Duodenal mucosa (tissue), 2 donors: ENCODE results near the gene KCNQ4.

Source experiments
- H3K27ac ChIP-seq: one replicate; pipeline ENCODE4 v1.7.0; 2013; ENCODE audit warnings: low read depth, low read length
- H3K27me3 ChIP-seq, 2 donors: one replicate each; pipeline ENCODE4 v1.7.0; 2013; ENCODE audit warnings: low read length in 2 of 2, control low read depth in 1 of 2; ENCODE audit not compliant: insufficient read depth in 2 of 2, control insufficient read depth in 1 of 2
- H3K36me3 ChIP-seq, 2 donors: one replicate each; pipeline ENCODE4 v1.7.0; 2013; ENCODE audit warnings: low read length in 2 of 2, control low read depth in 1 of 2; ENCODE audit not compliant: insufficient read depth in 2 of 2, control insufficient read depth in 1 of 2
- H3K4me1 ChIP-seq, 2 donors: one replicate each; pipeline ENCODE4 v1.7.0; 2013; ENCODE audit warnings: low read length in 2 of 2, control low read depth in 1 of 2; ENCODE audit not compliant: insufficient read depth in 2 of 2, control insufficient read depth in 1 of 2
- H3K4me3 ChIP-seq, 2 donors: one replicate each; pipeline ENCODE4 v1.7.0; 2013; ENCODE audit warnings: low read length in 2 of 2, low read depth in 1 of 2
- H3K9ac ChIP-seq, 2 donors: one replicate each; pipeline ENCODE4 v1.7.0; 2013; ENCODE audit warnings: low read length in 2 of 2, low read depth in 1 of 2
- H3K9me3 ChIP-seq, 2 donors: one replicate each; pipeline ENCODE4 v1.7.0; 2013; ENCODE audit warnings: low read length in 2 of 2, control low read depth in 1 of 2; ENCODE audit not compliant: control insufficient read depth in 1 of 2

The KCNQ4 gene

DNA sequence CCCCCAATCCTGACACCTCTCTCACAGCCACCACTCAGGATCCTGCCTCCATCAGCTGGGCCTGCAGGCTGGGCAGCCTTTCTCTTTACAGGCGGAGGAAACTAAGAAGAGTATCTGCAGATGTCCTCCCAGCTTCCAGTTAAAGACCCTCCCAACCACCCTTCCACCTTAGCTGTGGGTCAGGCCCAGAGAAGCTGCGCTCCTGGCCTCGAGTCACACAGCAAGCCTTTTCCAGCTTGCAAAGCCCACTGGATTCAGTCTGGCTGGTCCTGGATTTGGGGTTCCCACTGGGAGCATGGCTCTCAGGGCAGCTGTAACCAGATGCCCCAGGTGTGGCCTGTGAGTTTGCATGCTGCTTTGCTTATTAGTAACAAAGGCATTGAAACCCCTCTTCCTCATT is 19.9 kb downstream of the KCNQ4 start:
- H3K27me3 ChIP-seq = no peaks in the 10 kb centered on the region
- no peak overlapping the region for H3K9ac ChIP-seq
- H3K9me3 ChIP-seq = no peaks in the 10 kb centered on the region
- peaks cover 18 to 24% of the 10 kb centered on the region in 2 donors for H3K4me1 ChIP-seq
- H3K36me3 ChIP-seq = no peaks in the 10 kb centered on the region
- H3K27ac ChIP-seq = no peak overlapping the region
- no peak overlapping the region for H3K4me3 ChIP-seq

DNA sequence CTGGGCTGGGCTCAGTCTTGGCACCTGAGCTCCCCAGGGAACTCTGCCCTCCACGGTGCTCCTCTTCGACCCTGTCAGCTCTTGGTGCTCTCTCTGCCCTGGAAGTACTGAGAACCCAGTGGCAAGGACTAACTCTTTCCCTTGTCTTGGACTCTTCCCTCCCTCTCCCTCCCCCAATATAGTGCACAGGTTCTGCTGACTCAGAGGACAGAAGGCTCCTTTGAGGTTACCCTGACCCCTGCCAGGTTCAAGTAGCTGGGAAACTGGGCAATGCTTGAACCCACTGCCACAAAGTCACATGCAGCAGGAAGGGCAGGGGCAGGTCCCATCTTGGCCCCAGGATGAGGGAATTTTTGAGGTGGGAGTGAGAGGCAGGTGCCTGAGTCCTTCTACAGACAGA is 20.3 kb downstream of the KCNQ4 start:
- H3K27ac ChIP-seq = no peak overlapping the region
- no peaks in the 10 kb centered on the region for H3K36me3 ChIP-seq
- peaks cover 18 to 24% of the 10 kb centered on the region in 2 donors for H3K4me1 ChIP-seq

DNA sequence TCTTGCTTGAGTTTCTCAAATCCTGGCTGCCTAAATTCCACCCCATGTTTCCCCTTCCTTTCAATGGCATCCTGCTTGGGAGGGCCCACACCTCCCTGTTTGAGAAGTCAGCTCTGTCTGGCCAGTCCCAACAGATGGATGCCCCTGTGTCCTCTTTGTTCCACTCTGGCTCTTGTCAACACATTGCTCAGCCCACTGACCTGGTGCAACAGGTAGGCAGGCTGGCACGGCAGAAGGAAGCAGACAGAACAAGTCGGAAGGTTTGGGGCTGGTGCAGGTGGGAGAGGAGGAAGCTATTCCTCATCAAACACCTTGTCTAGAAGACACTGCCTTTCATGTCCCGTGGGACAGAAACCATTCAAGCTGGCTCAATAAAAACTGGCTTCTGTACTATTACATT is 22.7 kb downstream of the KCNQ4 start:
- H3K36me3 ChIP-seq = no peaks in the 10 kb centered on the region
- H3K4me3 ChIP-seq = no peak overlapping the region
- no peaks in the 10 kb centered on the region for H3K27me3 ChIP-seq
- no peak overlapping the region for H3K9ac ChIP-seq
- H3K27ac ChIP-seq = no peak overlapping the region
- H3K9me3 ChIP-seq = no peaks in the 10 kb centered on the region
- H3K4me1 ChIP-seq = peaks cover 9 to 16% of the 10 kb centered on the region in 2 donors

More for the DNA sequence above, 20.3 kb downstream of the KCNQ4 start:
- H3K4me3 ChIP-seq = no peak overlapping the region
- no peaks in the 10 kb centered on the region for H3K27me3 ChIP-seq
- H3K9me3 ChIP-seq = no peaks in the 10 kb centered on the region
- H3K9ac ChIP-seq = no peak overlapping the region

DNA sequence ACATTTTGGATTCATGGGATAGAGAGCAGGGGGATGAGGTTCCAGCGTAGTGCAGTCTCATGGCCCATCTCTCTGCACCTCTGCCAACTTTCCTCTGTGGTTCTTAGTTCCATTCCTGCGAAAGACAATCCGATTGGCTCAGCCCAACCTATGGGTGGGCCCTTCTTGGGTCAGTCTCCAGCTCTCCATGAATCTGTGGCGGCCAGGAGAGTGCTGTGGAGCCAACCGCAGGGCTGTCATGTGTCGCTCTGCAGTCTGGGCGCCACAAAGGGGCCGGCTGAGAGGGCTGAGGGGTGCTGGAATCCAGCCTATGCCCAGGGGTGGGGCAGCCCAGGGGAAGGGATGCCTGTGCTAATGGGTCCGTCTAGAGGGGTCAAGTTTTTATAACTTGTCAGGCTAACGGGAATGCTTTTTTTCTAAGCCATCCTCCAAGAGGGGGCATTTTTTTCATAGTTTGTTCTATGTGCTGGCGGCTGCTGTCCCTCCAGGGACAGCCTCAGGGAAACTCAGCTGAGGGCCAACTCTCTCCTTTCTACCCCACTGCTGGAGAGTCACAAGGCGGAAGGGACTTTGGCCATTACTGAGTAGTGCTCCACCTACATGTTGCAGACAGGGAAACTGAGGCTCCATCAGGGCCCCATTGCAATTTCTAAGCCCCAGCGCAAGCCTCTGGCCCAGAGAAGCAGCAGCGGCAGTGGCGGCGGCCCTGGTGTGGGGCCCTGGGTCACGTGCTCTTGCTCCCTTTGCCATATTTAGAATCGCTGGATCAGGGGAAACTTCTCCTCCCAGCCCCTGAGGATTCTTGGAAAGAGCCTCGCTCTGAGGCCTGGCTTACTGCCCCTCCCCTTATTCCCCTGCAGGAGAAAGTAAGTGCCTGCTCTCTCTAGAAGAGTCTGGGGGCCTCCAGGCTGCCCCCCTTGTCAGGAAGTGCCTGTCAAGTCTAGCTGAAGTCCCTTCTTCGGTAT is 23.4 kb downstream of the KCNQ4 start:
- Histone ChIP-seq H3K9me3 (no peaks in the 10 kb centered on the region), H3K36me3 (no peaks in the 10 kb centered on the region), H3K27me3 (no peaks in the 10 kb centered on the region), H3K9ac (no peak overlapping the region), H3K27ac (no peak overlapping the region), H3K4me3 (no peak overlapping the region), H3K4me1 (peaks cover 2 to 9% of the 10 kb centered on the region in 2 donors)

DNA sequence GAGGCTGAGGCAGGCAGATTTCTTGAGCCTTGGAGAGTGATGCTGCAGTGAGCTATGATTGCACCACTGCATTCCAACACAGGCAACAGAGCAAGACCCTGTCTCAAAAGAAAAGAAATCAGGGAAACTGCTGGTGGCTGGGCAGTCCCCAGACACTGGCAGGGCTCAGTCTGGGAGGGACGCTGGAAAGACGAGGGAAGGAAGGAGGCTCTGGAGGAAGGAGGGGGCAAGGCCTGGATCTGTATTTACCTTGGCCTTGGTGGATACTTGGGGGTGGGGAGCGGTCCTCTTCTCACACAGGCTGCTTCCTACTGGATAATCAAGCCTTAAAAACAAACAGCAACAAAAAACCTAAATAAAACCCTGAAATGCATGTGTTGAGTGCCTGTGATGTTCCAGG is 24.4 kb downstream of the KCNQ4 start:
- no peak overlapping the region for H3K9ac ChIP-seq
- H3K27me3 ChIP-seq = no peaks in the 10 kb centered on the region
- no peaks in the 10 kb centered on the region for H3K9me3 ChIP-seq
- H3K36me3 ChIP-seq = no peaks in the 10 kb centered on the region
- H3K27ac ChIP-seq = no peak overlapping the region
- H3K4me3 ChIP-seq = no peak overlapping the region
- peaks cover 0 to 8% of the 10 kb centered on the region in 2 donors for H3K4me1 ChIP-seq

DNA sequence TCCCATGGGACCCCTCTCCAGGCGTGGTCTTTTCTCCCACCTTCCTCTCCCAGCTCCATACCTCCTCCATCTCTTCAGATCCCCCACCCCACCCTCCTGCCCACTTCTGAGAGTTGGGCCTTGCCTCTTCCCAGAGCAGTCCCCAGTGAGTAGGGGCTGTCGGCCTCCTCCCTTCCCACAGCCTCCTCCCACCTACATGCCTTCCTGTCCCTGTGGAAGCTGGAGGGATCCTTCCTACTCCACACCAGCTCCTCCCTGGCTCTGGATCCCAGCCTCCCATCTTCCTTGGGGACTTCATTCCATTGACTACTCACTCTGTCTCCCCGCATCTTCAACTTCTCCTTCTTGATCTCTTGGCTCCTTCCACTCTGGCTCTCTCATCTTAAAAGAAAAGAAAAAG is 24.9 kb downstream of the KCNQ4 start:
- peaks cover 0 to 8% of the 10 kb centered on the region in 2 donors for H3K4me1 ChIP-seq
- no peak overlapping the region for H3K9ac ChIP-seq
- no peak overlapping the region for H3K27ac ChIP-seq
- no peaks in the 10 kb centered on the region for H3K27me3 ChIP-seq
- H3K9me3 ChIP-seq = no peaks in the 10 kb centered on the region
- H3K36me3 ChIP-seq = no peaks in the 10 kb centered on the region
- no peak overlapping the region for H3K4me3 ChIP-seq

DNA sequence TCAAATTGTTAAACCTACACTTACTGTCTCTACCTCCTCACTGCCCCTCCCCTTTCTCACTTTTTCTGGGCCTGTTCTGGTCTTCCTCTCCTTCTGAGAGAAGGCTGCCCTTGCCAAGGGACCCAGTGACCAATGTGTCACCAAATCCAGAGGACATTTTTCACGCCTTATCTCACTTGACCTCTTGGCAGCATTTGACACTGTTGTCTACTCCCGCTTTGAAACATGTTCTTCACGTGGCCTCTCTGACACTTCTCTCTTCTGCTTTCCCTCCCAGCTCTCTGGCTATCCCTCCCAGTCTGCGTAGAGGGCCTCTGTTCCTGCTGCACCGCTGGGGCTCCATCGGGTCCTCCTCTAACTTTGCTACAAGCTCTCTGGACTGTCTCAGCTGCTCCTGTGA is 25.3 kb downstream of the KCNQ4 start:
- Histone ChIP-seq H3K4me3 (no peak overlapping the region), H3K9ac (no peak overlapping the region), H3K4me1 (peaks cover 0 to 8% of the 10 kb centered on the region in 2 donors), H3K27me3 (no peaks in the 10 kb centered on the region), H3K27ac (no peak overlapping the region), H3K36me3 (no peaks in the 10 kb centered on the region), H3K9me3 (no peaks in the 10 kb centered on the region)

DNA sequence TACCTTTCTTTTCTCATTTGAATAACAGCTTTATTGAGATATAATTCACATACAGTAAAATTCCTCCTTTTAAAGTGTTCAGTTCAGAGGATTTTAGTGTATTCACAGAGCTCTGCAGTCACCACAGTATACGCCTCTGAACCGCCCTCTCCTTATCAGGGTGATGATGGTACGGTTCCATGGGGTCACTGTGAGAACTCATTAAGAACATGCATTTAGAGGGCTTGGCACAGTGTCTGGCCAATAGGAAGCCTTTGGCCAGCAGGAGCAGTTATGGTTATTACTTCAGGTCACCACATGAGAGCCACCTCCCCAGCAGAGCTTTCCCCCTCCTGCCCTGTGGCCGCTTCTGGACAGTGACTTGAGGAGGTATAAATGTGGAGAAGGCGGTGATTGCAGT is 27.3 kb downstream of the KCNQ4 start:
- Histone ChIP-seq H3K9me3 (no peaks in the 10 kb centered on the region), H3K27ac (no peak overlapping the region), H3K27me3 (no peaks in the 10 kb centered on the region), H3K4me3 (no peak overlapping the region), H3K9ac (no peak overlapping the region), H3K36me3 (no peaks in the 10 kb centered on the region), H3K4me1 (peaks cover 0 to 8% of the 10 kb centered on the region in 2 donors)

DNA sequence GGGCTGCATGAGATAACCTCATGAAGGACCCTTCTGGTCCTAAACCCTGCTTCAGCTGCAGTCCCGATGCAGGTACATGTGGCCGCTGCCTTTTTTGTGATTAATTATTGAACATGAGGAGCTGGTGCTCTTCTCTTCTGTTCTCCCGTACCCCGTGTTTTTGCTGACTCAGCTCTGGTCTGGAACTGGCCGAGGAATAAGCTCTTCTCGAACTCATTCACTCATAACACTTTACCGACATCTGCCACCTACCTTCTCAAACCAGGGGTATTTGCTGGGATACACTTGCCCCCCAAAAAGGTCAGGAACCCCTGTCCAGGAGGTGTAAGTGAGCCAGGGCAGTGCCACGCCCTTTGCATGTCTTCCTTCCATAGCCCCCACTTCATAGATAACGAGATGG is 31.8 kb downstream of the KCNQ4 start:
- no peak overlapping the region for H3K27ac ChIP-seq
- peaks cover 6 to 8% of the 10 kb centered on the region in 2 donors for H3K4me1 ChIP-seq
- H3K9ac ChIP-seq = no peak overlapping the region
- H3K4me3 ChIP-seq = no peak overlapping the region
- H3K36me3 ChIP-seq = no peaks in the 10 kb centered on the region
- H3K9me3 ChIP-seq = no peaks in the 10 kb centered on the region
- peaks cover 0 to 7% of the 10 kb centered on the region in 2 donors for H3K27me3 ChIP-seq

DNA sequence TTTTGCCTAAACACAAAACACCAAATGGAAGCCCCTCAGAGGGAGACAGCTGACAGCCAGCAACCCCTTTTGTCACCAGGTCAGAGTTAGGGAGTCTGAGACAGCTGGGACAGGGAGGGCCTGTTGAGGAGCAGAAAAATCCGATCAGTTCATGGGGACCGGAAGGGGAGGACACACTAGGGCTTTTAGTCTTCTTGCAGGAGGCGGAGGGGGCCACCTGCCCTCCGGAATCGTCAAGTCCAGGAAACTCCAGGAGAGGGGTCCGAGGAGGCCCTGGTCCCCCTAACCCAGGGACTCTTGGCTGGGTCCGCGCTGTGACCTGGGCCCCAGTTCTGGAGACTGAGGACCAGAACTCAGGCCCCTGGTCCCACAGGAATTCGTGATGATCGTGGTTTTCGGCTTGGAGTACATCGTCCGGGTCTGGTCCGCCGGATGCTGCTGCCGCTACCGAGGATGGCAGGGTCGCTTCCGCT is 34.2 kb downstream of the KCNQ4 start:
- Histone ChIP-seq H3K4me1 (peaks cover 0 to 6% of the 10 kb centered on the region in 2 donors), H3K27me3 (peaks cover 0 to 7% of the 10 kb centered on the region in 2 donors), H3K9me3 (no peaks in the 10 kb centered on the region), H3K9ac (no peak overlapping the region), H3K36me3 (no peaks in the 10 kb centered on the region), H3K4me3 (peak overlapping the region; percentile 60 to 68), H3K27ac (no peak overlapping the region)
